ENCODE results near the gene HDAC2. TPM values are rescaled to one million over a fixed set of nuclear protein-coding genes. Genes with fewer than 3 reads are reported as not detected.

Gene HDAC2
- total and polyA plus RNA-seq, 2 donors (not counting 1 experiment from before 2014, with no cell fraction given) = 30.8 to 58.3 TPM

DNA sequence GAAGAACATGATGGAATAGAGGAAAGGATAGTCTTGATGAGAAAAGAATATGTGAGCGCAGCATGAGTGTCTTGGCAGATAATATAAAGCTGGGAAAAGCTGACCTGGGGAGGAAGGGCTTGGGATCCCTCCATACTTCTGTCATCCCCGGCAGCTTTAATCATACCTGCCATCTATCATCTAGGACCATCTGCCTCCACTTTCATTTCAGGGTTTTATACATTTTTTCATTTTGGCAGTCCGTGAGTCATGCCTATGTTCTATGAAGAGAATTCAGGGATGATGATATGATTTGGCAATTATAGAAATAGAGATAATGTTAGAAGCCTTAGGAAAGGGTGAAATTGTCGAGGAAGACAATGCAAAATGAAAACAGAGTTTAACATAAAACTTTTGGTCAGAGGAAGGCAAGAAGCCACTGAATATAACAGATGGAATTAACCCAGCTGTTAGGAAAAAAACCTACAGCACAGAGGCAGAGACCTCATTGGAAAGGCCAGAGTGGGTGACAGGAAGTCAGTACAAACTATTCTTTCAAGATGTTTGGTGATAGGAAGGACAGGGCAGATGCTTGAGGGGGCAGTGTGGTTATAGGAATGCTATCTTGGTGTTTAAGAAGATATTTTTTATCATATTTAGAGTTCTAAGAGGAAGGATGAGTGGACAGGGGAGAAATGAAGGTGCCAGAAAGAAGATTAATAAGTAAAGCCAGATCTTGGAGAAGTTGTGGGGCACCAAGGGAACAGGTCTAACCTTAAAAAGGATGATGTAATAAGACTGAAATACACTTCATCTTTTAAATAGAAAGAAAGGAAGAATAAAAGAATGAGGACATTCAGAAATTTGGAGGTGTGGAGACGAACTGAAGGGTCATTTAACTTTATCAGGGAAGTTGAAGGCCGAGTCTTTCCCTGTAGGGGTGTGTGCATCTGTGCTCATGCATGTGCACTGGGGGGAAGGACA is 76.0 kb downstream of the HDAC2 start:
- no peaks in the 10 kb centered on the region for H3K4me1 Mint-ChIP-seq
- H3K4me3 ChIP-seq (ENCODE audit: control extremely low read depth in 1 of 5, extremely low read depth in 1 of 5, insufficient read depth in 1 of 5, low read depth in 2 of 5, low read length in 4 of 5) = no peak overlapping the region
- H4K20me1 ChIP-seq (ENCODE audit: control insufficient read depth, insufficient read depth, low read length, poor library complexity, severe bottlenecking) = no peaks in the 10 kb centered on the region
- H3K9ac ChIP-seq (ENCODE audit: low read length) = no peak overlapping the region
- ChIA-PET CTCF (interaction anchor here (1.2 kb wide), 1 partner anchor 14 kb away, joined by 4 read pairs; no protein-coding TSS in a partner anchor), POLR2A (no interaction called here)
- H3K27me3 Mint-ChIP-seq = peaks cover 4% of the 10 kb centered on the region
- no peak overlapping the region for H3K4me2 ChIP-seq (replicated peaks; ENCODE audit: low read depth, low read length, poor library complexity, severe bottlenecking)
- H2AFZ ChIP-seq (ENCODE audit: insufficient read depth, low read depth, low read length, poor library complexity, severe bottlenecking) = no peak overlapping the region
- H3K27ac Mint-ChIP-seq = no peak overlapping the region
- peaks cover 0 to 3% (median 0%) of the 10 kb centered on the region in 3 donors for H3K9me3 ChIP-seq (ENCODE audit: control extremely low read depth in 1 of 3, control insufficient read depth in 2 of 3, insufficient read depth in 1 of 3, low read length in 2 of 3)
- no peaks in the 10 kb centered on the region for H3K27me3 ChIP-seq (replicated peaks in 1 of 4; ENCODE audit: control extremely low read depth in 1 of 4, control insufficient read depth in 3 of 4, insufficient read depth in 4 of 4, low read length in 3 of 4)
- ATAC-seq (ENCODE audit: low read depth) = no peak
- no peak overlapping the region for H3K27ac ChIP-seq (ENCODE audit: low read length in 2 of 2)
- intact Hi-C loops (cut with micrococcal nuclease) = no loop called here
- no peaks in the 10 kb centered on the region for H3K79me2 ChIP-seq (ENCODE audit: control insufficient read depth, insufficient read depth, low read length)
- H3K4me3 Mint-ChIP-seq = no peak overlapping the region
- 73% methylated on average over 3 of the region's 6 CpGs for WGBS (ENCODE audit: insufficient coverage)
- no peaks in the 10 kb centered on the region for H3K36me3 ChIP-seq (replicated peaks in 1 of 2; ENCODE audit: control extremely low read depth in 1 of 2, control insufficient read depth in 1 of 2, extremely low read depth in 1 of 2, insufficient read depth in 2 of 2, low read length in 1 of 2)
- H3K9me3 Mint-ChIP-seq (ENCODE audit: insufficient read depth) = peaks cover 2% of the 10 kb centered on the region
- TF ChIP-seq EZH2 (IDR thresholded peaks at IDR 0.05; ENCODE audit: borderline replicate concordance, insufficient read depth, low read depth, low read length, poor library complexity, severe bottlenecking) = no peak
- TF ChIP-seq, protein P1, sequence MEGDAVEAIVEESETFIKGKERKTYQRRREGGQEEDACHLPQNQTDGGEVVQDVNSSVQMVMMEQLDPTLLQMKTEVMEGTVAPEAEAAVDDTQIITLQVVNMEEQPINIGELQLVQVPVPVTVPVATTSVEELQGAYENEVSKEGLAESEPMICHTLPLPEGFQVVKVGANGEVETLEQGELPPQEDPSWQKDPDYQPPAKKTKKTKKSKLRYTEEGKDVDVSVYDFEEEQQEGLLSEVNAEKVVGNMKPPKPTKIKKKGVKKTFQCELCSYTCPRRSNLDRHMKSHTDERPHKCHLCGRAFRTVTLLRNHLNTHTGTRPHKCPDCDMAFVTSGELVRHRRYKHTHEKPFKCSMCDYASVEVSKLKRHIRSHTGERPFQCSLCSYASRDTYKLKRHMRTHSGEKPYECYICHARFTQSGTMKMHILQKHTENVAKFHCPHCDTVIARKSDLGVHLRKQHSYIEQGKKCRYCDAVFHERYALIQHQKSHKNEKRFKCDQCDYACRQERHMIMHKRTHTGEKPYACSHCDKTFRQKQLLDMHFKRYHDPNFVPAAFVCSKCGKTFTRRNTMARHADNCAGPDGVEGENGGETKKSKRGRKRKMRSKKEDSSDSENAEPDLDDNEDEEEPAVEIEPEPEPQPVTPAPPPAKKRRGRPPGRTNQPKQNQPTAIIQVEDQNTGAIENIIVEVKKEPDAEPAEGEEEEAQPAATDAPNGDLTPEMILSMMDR (IDR thresholded peaks at IDR 0.05) = no peak
- no peak for DNase-seq
- H3K4me1 ChIP-seq (ENCODE audit: control insufficient read depth in 2 of 2, insufficient read depth in 2 of 2, low read length in 2 of 2) = no peaks in the 10 kb centered on the region

DNA sequence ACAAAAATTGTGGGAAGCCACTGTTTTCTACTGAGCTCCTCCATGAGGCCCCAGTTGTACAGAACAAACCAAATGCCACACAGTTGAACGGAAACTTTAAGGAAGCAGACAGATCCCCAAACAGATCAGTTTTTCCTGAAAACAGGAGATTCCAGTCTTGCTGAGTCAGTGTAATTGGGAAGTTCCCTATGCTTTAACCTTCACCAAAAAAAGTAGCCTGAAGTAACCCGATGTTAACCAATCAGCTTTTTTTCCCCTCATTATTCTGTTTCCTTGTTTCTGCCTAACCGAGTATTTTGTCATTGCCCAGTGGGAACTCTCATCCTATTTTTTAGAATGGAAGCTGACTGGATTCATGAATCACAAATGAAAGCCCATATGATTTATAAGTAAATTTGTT is 77.1 kb downstream of the HDAC2 start:
- H3K9ac ChIP-seq (ENCODE audit: low read length) = no peak overlapping the region
- H3K4me3 Mint-ChIP-seq = no peak overlapping the region
- H3K9me3 Mint-ChIP-seq (ENCODE audit: insufficient read depth) = peaks cover 2% of the 10 kb centered on the region
- WGBS (ENCODE audit: insufficient coverage) = 100% methylated on average over 1 of the region's 3 CpGs
- H3K27ac Mint-ChIP-seq = no peak overlapping the region
- no peaks in the 10 kb centered on the region for H3K36me3 ChIP-seq (replicated peaks in 1 of 2; ENCODE audit: control extremely low read depth in 1 of 2, control insufficient read depth in 1 of 2, extremely low read depth in 1 of 2, insufficient read depth in 2 of 2, low read length in 1 of 2)
- no peaks in the 10 kb centered on the region for H3K4me1 Mint-ChIP-seq
- no peak for TF ChIP-seq EZH2 (IDR thresholded peaks at IDR 0.05; ENCODE audit: borderline replicate concordance, insufficient read depth, low read depth, low read length, poor library complexity, severe bottlenecking)
- TF ChIP-seq, protein P1 (IDR thresholded peaks at IDR 0.05) = no peak
- H3K79me2 ChIP-seq (ENCODE audit: control insufficient read depth, insufficient read depth, low read length) = no peaks in the 10 kb centered on the region
- H2AFZ ChIP-seq (ENCODE audit: insufficient read depth, low read depth, low read length, poor library complexity, severe bottlenecking) = no peak overlapping the region
- no peaks in the 10 kb centered on the region for H4K20me1 ChIP-seq (ENCODE audit: control insufficient read depth, insufficient read depth, low read length, poor library complexity, severe bottlenecking)
- peaks cover 4% of the 10 kb centered on the region for H3K27me3 Mint-ChIP-seq
- no peak overlapping the region for H3K4me2 ChIP-seq (replicated peaks; ENCODE audit: low read depth, low read length, poor library complexity, severe bottlenecking)
- H3K9me3 ChIP-seq (ENCODE audit: control extremely low read depth in 1 of 3, control insufficient read depth in 2 of 3, insufficient read depth in 1 of 3, low read length in 2 of 3) = peaks cover 0 to 3% (median 0%) of the 10 kb centered on the region in 3 donors
- H3K27ac ChIP-seq (ENCODE audit: low read length in 2 of 2) = no peak overlapping the region
- H3K27me3 ChIP-seq (replicated peaks in 1 of 4; ENCODE audit: control extremely low read depth in 1 of 4, control insufficient read depth in 3 of 4, insufficient read depth in 4 of 4, low read length in 3 of 4) = no peaks in the 10 kb centered on the region
- no peaks in the 10 kb centered on the region for H3K4me1 ChIP-seq (ENCODE audit: control insufficient read depth in 2 of 2, insufficient read depth in 2 of 2, low read length in 2 of 2)
- ChIA-PET POLR2A (no interaction called here), CTCF (no interaction called here)
- intact Hi-C loops (cut with micrococcal nuclease) = no loop called here
- DNase-seq (no peak), ATAC-seq (ENCODE audit: low read depth) (no peak)
- no peak overlapping the region for H3K4me3 ChIP-seq (ENCODE audit: control extremely low read depth in 1 of 5, extremely low read depth in 1 of 5, insufficient read depth in 1 of 5, low read depth in 2 of 5, low read length in 4 of 5)
